Liver (tissue), 9 donors: ENCODE measurements around the gene ODAM. TPM values are rescaled to one million over a fixed set of nuclear protein-coding genes. Genes with fewer than 3 reads are reported as not detected.
A peak's percentile ranks its signal among the peaks of the same experiment; 100 is the strongest.

Source experiments
- DNase-seq: peaks from one replicate; pipeline ENCODE4 v3.0.0-alpha.2; 2017; ENCODE audit warnings: low spot score
- H3K27ac ChIP-seq, 2 donors: one replicate each; pipeline ENCODE4 v1.7.0; 2013; ENCODE audit warnings: inconsistent platforms in 2 of 2, low read length in 2 of 2, control low read depth in 1 of 2, low read depth in 1 of 2, mild to moderate bottlenecking in 1 of 2
- H3K27me3 ChIP-seq, 4 donors: one replicate each; pipeline versions ENCODE4 v1.6.1 to v1.7.0; 2013; ENCODE audit warnings: low read length in 3 of 4, inconsistent platforms in 1 of 4, mild to moderate bottlenecking in 1 of 4, moderate library complexity in 1 of 4; ENCODE audit not compliant: control insufficient read depth in 4 of 4, insufficient read depth in 4 of 4
- H3K36me3 ChIP-seq, 4 donors: one replicate each; pipeline versions ENCODE4 v1.6.1 to v1.7.0; 2013; ENCODE audit warnings: low read length in 3 of 4, mild to moderate bottlenecking in 3 of 4, low read depth in 1 of 4, moderate library complexity in 1 of 4; ENCODE audit not compliant: control insufficient read depth in 4 of 4, insufficient read depth in 3 of 4
- H3K4me1 ChIP-seq, 4 donors: one replicate each; pipeline versions ENCODE4 v1.6.1 to v1.7.0; 2013; ENCODE audit warnings: low read length in 3 of 4, mild to moderate bottlenecking in 3 of 4, moderate library complexity in 1 of 4; ENCODE audit not compliant: control insufficient read depth in 4 of 4, insufficient read depth in 4 of 4
- H3K4me3 ChIP-seq, 3 donors: one replicate each; pipeline versions ENCODE4 v1.6.1 to v1.7.0; 2013; ENCODE audit warnings: low read length in 3 of 3, control low read depth in 1 of 3, low read depth in 1 of 3, mild to moderate bottlenecking in 1 of 3
- H3K9ac ChIP-seq, 2 donors: one replicate each; pipeline ENCODE4 v1.7.0; 2013; ENCODE audit warnings: low read length in 2 of 2, mild to moderate bottlenecking in 2 of 2, moderate library complexity in 2 of 2, control low read depth in 1 of 2, low read depth in 1 of 2
- H3K9me3 ChIP-seq, 4 donors: one replicate each; pipeline versions ENCODE4 v1.6.1 to v1.7.0; 2013; ENCODE audit warnings: low read length in 3 of 4; ENCODE audit not compliant: control insufficient read depth in 4 of 4
- CTCF ChIP-seq: fragments of 150-350 bp; IDR thresholded peaks from 2 replicates; pipeline ENCODE4 v1.5.1; 2017; ENCODE audit warnings: improper control_type of control experiment, low read depth, low read length; ENCODE audit not compliant: missing input control
- EGR1 ChIP-seq, 2 donors: IDR thresholded peaks; 2 replicates each; pipeline ENCODE4 v1.6.1; 2016 to 2018; ENCODE audit warnings: antibody characterized with exemption in 2 of 2, low read depth in 2 of 2
- FOXA1 ChIP-seq: IDR thresholded peaks from 2 replicates; pipeline ENCODE4 v1.6.1; 2016; ENCODE audit warnings: antibody characterized with exemption
- FOXA2 ChIP-seq: IDR thresholded peaks from 2 replicates; pipeline ENCODE4 v1.6.1; 2016; ENCODE audit warnings: antibody characterized with exemption
- GABPA ChIP-seq, 2 donors: IDR thresholded peaks in 1 of 2; conservative IDR thresholded peaks in 1 of 2; 2 replicates each; pipeline ENCODE4 v1.6.1; 2016; ENCODE audit warnings: antibody characterized with exemption in 2 of 2, mild to moderate bottlenecking in 1 of 2, moderate library complexity in 1 of 2
- HNF4A ChIP-seq, 2 donors: conservative IDR thresholded peaks; 2 replicates each; pipeline ENCODE4 v1.6.1; 2016; ENCODE audit warnings: antibody characterized with exemption in 2 of 2, mild to moderate bottlenecking in 2 of 2
- HNF4G ChIP-seq: IDR thresholded peaks from 2 replicates; pipeline ENCODE4 v1.6.1; 2016; ENCODE audit warnings: antibody characterized with exemption
- JUND ChIP-seq, 2 donors: IDR thresholded peaks; 2 replicates each; pipeline ENCODE4 v1.6.1; 2016; ENCODE audit warnings: antibody characterized with exemption in 2 of 2
- MAX ChIP-seq: IDR thresholded peaks from 2 replicates; pipeline ENCODE4 v1.6.1; 2016; ENCODE audit warnings: antibody characterized with exemption
- NR2F2 ChIP-seq: IDR thresholded peaks from 2 replicates; pipeline ENCODE4 v1.6.1; 2016; ENCODE audit warnings: antibody characterized with exemption
- RAD21 ChIP-seq, 2 donors: IDR thresholded peaks; 2 replicates each; pipeline ENCODE4 v1.6.1; 2016; ENCODE audit warnings: antibody characterized with exemption in 2 of 2, mild to moderate bottlenecking in 2 of 2
- REST ChIP-seq: IDR thresholded peaks from 2 replicates; pipeline ENCODE4 v1.6.1; 2016; ENCODE audit warnings: antibody characterized with exemption, mild to moderate bottlenecking
- RXRA ChIP-seq, 2 donors: IDR thresholded peaks; 2 replicates each; pipeline ENCODE4 v1.6.1; 2017 to 2018; ENCODE audit warnings: antibody characterized with exemption in 2 of 2, mild to moderate bottlenecking in 1 of 2
- SP1 ChIP-seq: IDR thresholded peaks from 2 replicates; pipeline ENCODE4 v1.6.1; 2018; ENCODE audit warnings: antibody characterized with exemption, mild to moderate bottlenecking
- WGBS: extraction: QIAGEN DNeasy Blood & Tissue Kit; methylation state at CpG from one replicate; pipeline ENCODE4 v1.1.7; 2013; 5-methylcytosine and 5-hydroxymethylcytosine counted together
- polyA plus RNA-seq, 2 donors: library from polyadenylated mRNA; stranded (reverse) in 1 of 2; unstranded in 1 of 2; fragments of 200-250 nt in 1 of 2; fragments of >200 nt in 1 of 2; fragmentation: Nextera tagmentation in 1 of 2; extraction: Ambion mirVana in 1 of 2; gene quantifications; one replicate each; pipeline versions ENCODE4 v1.2.1 to v1.2.3, GENCODE V29; 2013 to 2015
- total RNA-seq, 2 donors: library from RNA; depleted of rRNA; stranded (reverse); fragments of >200 nt; gene quantifications; one replicate each; pipeline ENCODE4 v1.2.3, GENCODE V29; 2014
- TF ChIP-seq, protein P1 (sequence below): IDR thresholded peaks from 2 replicates; pipeline ENCODE4 v1.6.1; 2016; ENCODE audit warnings: antibody characterized with exemption
- TF ChIP-seq, protein P2 (sequence below): IDR thresholded peaks from 2 replicates; pipeline ENCODE4 v1.6.1; 2016; ENCODE audit warnings: antibody characterized with exemption
- donor health status: healthy.
- donor health status: healthy.
- donor health status: healthy.
- donor health status: healthy.
- donor health status: healthy.

The ODAM gene
- total and polyA plus RNA-seq, 4 donors: 0.25 to 0.28 TPM; not detected in 2

DNA sequence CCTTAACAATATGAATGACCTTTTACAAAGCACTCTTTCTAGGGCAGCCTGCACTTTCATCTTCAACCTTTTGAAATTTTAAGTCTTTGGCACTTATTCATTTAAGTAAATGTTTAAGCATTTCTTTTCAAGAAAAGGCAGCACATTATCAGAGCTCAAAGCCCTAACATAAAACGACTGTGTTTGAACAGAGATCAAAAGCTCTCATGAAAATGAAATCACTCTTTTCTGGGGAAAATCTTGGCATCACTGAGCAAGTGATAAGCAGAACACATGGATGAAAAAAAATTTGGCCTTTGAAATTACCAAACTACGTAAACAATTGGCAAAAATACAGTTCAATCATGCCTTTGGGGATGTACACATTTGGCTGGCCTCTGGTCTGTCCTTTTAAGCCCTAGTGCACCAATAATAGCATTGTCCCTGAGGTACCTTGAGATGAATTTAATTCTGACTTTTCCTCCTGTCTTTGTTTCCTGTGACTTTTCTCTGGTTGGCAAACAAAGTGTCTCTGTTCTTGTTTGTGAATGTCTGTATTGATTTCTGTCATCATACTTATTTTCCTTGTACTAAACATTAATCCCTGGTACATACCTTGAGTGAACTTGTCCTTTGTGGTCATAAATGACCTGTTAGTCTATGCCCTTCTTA, 12.9 kb upstream of the ODAM start:
- Histone ChIP-seq H3K36me3 (no peaks in the 10 kb centered on the region), H3K9ac (no peak overlapping the region), H3K4me1 (peaks cover 0 to 13% (median 4%) of the 10 kb centered on the region in 4 donors), H3K27me3 (no peaks in the 10 kb centered on the region), H3K9me3 (no peaks in the 10 kb centered on the region), H3K4me3 (no peak overlapping the region), H3K27ac (no peak overlapping the region)
- no peak for DNase-seq
- TF ChIP-seq HNF4G (no peak), HNF4A (conservative IDR thresholded peaks at IDR 0.05) (peak in 1 of 2 donors; percentile 29), NR2F2 (no peak)
- 15% methylated on average over 2 of the region's 2 CpGs for WGBS

DNA sequence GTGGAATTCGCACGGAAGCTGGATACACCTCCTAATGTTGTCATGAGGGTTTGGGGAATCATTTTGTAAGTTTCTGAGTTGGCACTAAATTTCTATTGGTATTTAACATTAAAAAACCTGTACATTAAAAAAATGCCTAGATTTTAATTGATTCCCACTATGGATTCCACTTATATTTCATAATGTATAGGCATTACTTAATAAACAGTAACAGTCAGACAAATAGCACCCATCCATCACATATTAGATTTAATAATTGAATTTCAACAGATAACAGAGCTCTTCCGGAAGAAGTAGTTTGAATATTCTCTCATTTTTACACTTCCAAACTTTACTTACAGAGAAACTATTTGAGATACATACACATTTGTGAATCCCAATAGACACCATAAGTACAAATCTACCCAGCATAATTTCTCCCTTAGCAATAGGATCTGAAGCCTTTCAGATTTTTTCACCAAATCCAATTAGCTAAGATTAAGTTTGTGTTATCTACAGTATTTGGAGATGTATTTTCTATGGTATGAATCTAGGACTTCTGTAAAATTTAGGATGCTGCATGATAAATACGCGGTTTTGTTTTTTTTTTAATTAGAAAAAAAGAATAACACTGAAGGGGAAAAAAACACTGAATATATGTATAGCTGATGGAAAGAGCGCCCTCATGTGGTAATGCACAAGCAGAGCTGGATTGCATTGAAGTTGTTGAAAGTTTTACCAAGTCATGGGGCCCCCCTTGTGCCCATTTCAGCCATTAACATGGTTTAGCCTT, 12.2 kb upstream of the ODAM start:
- Histone ChIP-seq H3K9me3 (no peaks in the 10 kb centered on the region), H3K27me3 (no peaks in the 10 kb centered on the region), H3K9ac (no peak overlapping the region), H3K27ac (no peak overlapping the region), H3K4me1 (peaks cover 0 to 13% (median 4%) of the 10 kb centered on the region in 4 donors), H3K4me3 (no peak overlapping the region), H3K36me3 (no peaks in the 10 kb centered on the region)
- WGBS: 22% methylated on average over 6 of the region's 6 CpGs
- TF ChIP-seq CTCF (peak; percentile 80), FOXA1 (no peak), RAD21 (IDR thresholded peaks at IDR 0.05) (peak; percentile 78 to 79)
- peak; percentile 33 for DNase-seq

DNA sequence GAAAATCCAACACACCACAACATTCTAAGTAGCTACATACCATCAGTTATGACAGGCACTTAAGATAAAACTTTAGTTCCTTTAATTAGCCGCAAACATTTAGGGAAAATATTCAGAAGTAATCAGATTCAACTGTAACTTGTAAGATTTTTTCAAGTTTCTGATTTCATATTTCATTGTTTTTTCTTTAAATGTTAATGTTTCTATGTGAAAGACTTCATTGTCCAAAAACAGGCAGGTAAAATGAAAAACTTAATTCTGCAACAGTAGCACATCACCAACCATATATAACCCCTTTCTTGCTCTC, 11.6 kb upstream of the ODAM start:
- Histone ChIP-seq H3K4me3 (no peak overlapping the region), H3K27ac (no peak overlapping the region), H3K36me3 (no peaks in the 10 kb centered on the region), H3K9ac (no peak overlapping the region), H3K9me3 (no peaks in the 10 kb centered on the region), H3K4me1 (peaks cover 0 to 13% (median 4%) of the 10 kb centered on the region in 4 donors), H3K27me3 (no peaks in the 10 kb centered on the region)
- WGBS: 84% methylated on average over 1 of the region's 1 CpG
- no peak for DNase-seq
- no peak for TF ChIP-seq HNF4G
- no peak for TF ChIP-seq JUND (IDR thresholded peaks at IDR 0.05)
- TF ChIP-seq MAX: no peak
- TF ChIP-seq, protein P1, sequence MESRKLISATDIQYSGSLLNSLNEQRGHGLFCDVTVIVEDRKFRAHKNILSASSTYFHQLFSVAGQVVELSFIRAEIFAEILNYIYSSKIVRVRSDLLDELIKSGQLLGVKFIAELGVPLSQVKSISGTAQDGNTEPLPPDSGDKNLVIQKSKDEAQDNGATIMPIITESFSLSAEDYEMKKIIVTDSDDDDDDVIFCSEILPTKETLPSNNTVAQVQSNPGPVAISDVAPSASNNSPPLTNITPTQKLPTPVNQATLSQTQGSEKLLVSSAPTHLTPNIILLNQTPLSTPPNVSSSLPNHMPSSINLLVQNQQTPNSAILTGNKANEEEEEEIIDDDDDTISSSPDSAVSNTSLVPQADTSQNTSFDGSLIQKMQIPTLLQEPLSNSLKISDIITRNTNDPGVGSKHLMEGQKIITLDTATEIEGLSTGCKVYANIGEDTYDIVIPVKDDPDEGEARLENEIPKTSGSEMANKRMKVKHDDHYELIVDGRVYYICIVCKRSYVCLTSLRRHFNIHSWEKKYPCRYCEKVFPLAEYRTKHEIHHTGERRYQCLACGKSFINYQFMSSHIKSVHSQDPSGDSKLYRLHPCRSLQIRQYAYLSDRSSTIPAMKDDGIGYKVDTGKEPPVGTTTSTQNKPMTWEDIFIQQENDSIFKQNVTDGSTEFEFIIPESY: no peak
- TF ChIP-seq RXRA (IDR thresholded peaks at IDR 0.05): no peak
- TF ChIP-seq RAD21 (IDR thresholded peaks at IDR 0.05): no peak
- no peak for TF ChIP-seq SP1
- TF ChIP-seq GABPA (IDR thresholded peaks at IDR 0.05 in 1 of 2, conservative IDR thresholded peaks at IDR 0.05 in 1 of 2): no peak
- no peak for TF ChIP-seq REST
- no peak for TF ChIP-seq NR2F2
- TF ChIP-seq, protein P2, sequence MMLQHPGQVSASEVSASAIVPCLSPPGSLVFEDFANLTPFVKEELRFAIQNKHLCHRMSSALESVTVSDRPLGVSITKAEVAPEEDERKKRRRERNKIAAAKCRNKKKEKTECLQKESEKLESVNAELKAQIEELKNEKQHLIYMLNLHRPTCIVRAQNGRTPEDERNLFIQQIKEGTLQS: no peak
- no peak for TF ChIP-seq HNF4A (conservative IDR thresholded peaks at IDR 0.05)
- no peak for TF ChIP-seq FOXA2
- TF ChIP-seq EGR1 (IDR thresholded peaks at IDR 0.05; ENCODE audit: low read depth in 2 of 2): no peak
- TF ChIP-seq CTCF: no peak
- no peak for TF ChIP-seq FOXA1
